IPS-20b (cell line): ENCODE measurements around the gene NAA25.
"Not testable (repeated sequence)": the region's sequence is repeated elsewhere in the genome, so short reads cannot be mapped to it uniquely, and the experiment has no call there.

Source experiments
- H3K27ac ChIP-seq: one replicate; pipeline ENCODE4 v1.5.1; 2013; ENCODE audit warnings: low read length
- H3K27me3 ChIP-seq: 2 replicates; pipeline ENCODE4 v1.6.1; 2013; ENCODE audit warnings: mild to moderate bottlenecking, low read length, inconsistent platforms; ENCODE audit not compliant: insufficient read depth
- H3K36me3 ChIP-seq: 2 replicates; pipeline ENCODE4 v1.6.1; 2013; ENCODE audit warnings: low read depth, mild to moderate bottlenecking, inconsistent platforms, low read length, moderate library complexity; ENCODE audit not compliant: insufficient read depth
- H3K4me1 ChIP-seq: 2 replicates; pipeline ENCODE4 v1.6.1; 2013; ENCODE audit warnings: mild to moderate bottlenecking, control low read depth, inconsistent platforms, low read length, moderate library complexity; ENCODE audit not compliant: insufficient read depth
- H3K4me3 ChIP-seq: 2 replicates; pipeline ENCODE4 v1.5.1; 2013; ENCODE audit warnings: mild to moderate bottlenecking, low read length, inconsistent platforms
- H3K9ac ChIP-seq: 2 replicates; pipeline ENCODE4 v1.6.1; 2013; ENCODE audit warnings: low read depth, mild to moderate bottlenecking, inconsistent platforms, low read length, moderate library complexity
- H3K9me3 ChIP-seq: 2 replicates; pipeline ENCODE4 v1.6.1; 2013; ENCODE audit warnings: mild to moderate bottlenecking, low read depth, low read length, inconsistent platforms; ENCODE audit not compliant: insufficient read depth

NAA25 gene

DNA sequence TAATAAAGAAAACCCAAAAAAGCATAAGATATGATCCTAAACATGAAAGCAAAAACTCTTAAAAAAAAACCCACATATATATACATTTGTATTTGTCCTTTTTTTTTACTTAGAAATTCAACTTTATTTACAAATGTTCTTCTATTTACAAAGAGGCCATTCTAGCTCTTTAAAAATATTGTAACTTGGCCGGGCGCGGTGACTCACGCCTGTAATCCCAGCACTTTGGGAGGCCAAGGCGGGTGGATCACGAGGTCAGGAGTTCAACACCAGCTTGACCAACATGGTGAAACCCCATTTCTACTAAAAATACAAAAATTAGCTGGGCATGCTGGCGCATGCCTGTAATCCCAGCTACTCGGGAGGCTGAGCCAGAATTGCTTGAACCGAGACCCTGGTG is 109.5 kb downstream of the NAA25 start:
- H3K9ac ChIP-seq, H3K27ac ChIP-seq, H3K4me1 ChIP-seq: not testable (repeated sequence)

DNA sequence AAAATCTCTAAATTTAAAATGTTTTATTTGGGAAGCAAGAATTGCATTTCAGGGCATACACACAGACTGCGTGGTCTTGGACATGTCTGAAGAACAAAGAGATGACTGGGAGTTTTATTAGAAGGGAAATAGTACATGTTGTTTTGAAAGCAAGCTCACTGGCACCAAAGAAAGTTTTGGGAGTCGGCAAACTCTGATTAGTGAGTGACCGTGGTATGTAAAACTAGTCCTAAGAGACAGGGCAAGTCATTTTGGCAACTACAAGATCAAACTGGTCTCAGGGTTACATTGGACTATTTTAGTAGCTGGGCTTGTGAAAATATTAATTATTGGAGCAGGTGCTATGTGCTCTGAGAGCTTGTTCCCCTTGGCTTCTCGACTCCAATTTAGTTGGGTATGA is 110.6 kb downstream of the NAA25 start:
- Histone ChIP-seq H3K4me1 (no peaks in the 10 kb centered on the region), H3K27ac (no peak overlapping the region), H3K4me3 (no peak overlapping the region), H3K9me3 (no peaks in the 10 kb centered on the region), H3K9ac (no peak overlapping the region), H3K27me3 (no peaks in the 10 kb centered on the region), H3K36me3 (no peaks in the 10 kb centered on the region)

More for the DNA sequence above, 109.5 kb downstream of the NAA25 start:
- H3K36me3 ChIP-seq, H3K9me3 ChIP-seq, H3K4me3 ChIP-seq, H3K27me3 ChIP-seq: not testable (repeated sequence)

DNA sequence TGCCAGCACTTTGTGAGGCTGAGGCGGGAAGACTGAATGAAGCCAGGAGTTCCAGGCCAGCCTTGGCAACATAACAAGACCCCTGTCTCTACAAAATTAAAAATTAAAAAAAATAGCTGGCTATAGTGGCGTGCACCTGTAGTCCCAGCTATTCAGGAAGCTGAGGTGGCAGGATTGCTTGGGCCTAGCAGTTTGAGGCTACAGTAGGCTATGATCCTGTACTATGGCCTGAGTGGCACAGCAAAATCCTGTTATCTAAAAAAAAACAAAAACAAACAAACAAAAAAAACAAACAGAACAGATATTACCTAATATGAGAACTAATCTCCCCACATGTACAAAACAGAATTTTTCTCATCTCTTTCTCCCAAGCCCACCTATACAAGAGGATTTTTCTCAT is 111.3 kb downstream of the NAA25 start:
- no peak overlapping the region for H3K27ac ChIP-seq
- no peaks in the 10 kb centered on the region for H3K36me3 ChIP-seq
- H3K9me3 ChIP-seq: no peaks in the 10 kb centered on the region
- H3K27me3 ChIP-seq: no peaks in the 10 kb centered on the region
- no peaks in the 10 kb centered on the region for H3K4me1 ChIP-seq
- H3K9ac ChIP-seq: no peak overlapping the region
- no peak overlapping the region for H3K4me3 ChIP-seq

DNA sequence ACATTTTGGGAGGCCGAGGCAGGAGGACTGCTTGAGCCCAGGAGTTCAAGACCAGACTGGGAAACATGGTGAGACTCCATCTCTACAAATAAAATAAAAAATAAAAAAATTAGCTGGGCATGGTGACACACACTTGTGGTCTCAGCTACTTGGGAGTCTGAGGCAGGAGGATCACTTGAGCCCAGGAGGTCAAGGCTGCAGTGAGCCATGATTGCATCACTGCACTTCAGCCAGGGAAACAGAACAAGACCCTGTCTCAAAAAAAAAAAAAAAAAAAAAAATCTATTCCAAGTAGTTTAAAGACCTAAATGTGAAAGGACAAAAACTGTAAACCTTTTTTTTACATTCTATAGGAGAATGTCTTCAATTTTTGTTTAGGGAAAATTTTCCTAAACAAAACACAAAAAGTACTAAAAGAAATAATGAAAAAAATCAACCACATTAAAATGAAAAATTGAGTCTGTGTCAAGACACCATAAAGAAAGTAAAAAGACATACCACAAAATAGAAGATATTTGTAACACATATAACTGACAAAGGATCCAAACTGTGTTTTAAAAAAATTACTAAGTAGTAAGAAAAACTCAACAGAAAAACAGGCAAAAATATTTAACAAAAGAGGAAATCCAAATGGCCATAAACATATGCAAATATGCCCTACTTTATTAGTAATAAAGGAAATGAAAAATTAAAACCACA is 112.7 kb downstream of the NAA25 start:
- H3K36me3 ChIP-seq: no peaks in the 10 kb centered on the region
- no peak overlapping the region for H3K4me3 ChIP-seq
- H3K27me3 ChIP-seq: no peaks in the 10 kb centered on the region
- no peak overlapping the region for H3K27ac ChIP-seq
- H3K9me3 ChIP-seq: no peaks in the 10 kb centered on the region
- H3K9ac ChIP-seq: no peak overlapping the region
- no peaks in the 10 kb centered on the region for H3K4me1 ChIP-seq

DNA sequence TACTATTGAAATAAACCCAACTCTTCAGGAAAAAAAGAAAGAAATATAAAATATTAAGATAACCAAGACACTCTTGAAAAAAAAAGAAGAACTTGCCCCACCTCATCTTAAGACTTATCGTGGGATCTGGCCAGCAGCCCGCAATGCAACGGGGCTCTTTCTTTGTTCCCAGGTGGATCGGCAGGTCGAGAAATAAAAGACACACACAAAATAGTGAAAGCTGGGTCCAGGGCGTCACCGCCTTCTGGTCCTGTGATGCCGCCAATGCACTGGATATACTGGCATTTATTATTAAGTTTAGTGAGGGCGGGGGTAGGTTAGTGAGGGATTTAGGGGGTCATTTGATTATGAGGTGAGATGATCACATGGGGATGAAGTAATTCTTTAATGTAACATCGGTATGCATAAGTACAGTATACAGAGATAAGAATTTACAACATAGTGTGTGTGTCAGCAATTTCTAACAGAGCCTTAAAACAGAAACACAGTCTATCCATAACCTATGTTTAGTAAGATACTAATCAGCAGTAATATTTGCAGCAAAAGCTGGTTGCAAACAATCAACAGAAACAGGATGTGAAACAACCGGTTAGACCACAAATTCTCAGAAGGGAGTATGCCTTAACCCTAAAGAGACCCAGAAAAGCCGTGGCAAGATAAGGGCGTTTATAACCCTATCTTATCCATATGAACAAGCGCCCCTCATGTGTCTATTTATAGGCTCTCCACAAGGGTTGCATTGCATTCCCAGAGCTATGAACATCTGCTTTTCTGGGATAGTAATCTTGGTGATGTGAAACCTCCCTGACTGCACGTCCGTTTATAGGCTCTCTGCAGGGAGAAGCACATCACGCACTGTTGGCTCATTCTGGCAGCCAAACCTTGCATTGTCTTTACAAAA is 114.1 kb downstream of the NAA25 start:
- not testable (repeated sequence) for H3K27ac ChIP-seq, H3K4me3 ChIP-seq, H3K36me3 ChIP-seq, H3K27me3 ChIP-seq, H3K4me1 ChIP-seq, H3K9me3 ChIP-seq, H3K9ac ChIP-seq

DNA sequence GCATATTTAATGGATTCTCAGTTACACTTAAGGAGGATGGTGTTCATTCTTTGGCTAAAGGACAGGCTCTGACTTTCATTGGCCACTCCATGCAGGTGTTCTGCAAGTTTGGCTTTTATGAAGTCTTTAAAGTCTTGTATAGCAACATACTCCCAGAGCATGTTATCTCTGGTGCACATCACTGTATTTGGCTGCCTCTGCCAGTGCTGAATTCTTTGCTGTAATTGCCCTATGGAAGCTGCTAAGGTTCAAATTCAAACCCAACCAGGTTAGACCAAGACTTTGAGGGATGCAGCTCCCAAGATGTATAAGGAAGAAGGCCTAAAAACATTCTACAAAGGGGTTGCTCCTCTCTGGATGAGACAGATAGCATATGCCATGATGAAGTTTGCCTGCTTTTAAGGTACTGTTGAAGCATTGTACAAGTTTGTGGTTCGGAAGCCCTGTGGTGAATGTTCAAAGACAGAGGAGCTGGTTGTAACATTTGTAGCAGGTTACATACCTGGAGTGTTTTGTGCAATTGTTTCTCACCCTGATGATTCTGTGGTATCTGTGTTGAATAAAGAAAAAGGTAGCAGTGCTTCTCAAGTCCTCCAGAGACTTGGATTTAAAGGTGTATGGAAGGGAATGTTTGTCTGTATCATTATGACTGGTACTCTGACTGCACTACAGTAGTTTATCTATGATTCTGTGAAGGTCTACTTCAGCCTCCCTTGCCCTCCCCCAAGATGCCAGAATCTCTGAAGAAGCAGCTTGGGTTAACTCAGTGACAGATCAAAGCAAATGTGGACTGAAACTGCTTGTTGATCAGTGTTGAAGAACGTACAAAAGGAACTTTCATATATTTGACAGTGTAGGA is 115.1 kb downstream of the NAA25 start:
- Histone ChIP-seq H3K9me3 (no peaks in the 10 kb centered on the region), H3K27ac (no peak overlapping the region), H3K9ac (no peak overlapping the region), H3K27me3 (no peaks in the 10 kb centered on the region), H3K4me3 (no peak overlapping the region), H3K36me3 (no peaks in the 10 kb centered on the region), H3K4me1 (no peaks in the 10 kb centered on the region)

DNA sequence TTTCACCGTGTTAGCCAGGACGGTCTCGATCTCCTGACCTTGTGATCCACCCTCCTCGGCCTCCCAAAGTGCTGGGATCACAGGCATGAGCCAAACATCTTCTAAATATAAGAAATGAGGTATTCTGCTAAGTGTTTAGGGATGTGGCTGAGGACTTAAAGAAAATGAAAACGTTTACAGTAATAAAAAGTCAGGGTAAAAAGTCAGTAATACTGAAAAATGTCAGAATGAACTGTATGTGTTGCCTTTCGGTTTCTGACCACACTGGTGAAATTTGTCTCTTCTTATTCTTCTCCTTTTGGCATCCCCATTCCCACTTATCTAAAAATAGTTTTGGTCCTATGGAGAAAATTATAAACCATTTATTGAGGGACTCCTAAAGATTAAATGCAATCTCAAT is 116.1 kb downstream of the NAA25 start:
- Histone ChIP-seq H3K4me3 (no peak overlapping the region), H3K27me3 (no peaks in the 10 kb centered on the region), H3K9me3 (no peaks in the 10 kb centered on the region), H3K4me1 (no peaks in the 10 kb centered on the region), H3K9ac (no peak overlapping the region), H3K36me3 (no peaks in the 10 kb centered on the region), H3K27ac (no peak overlapping the region)

DNA sequence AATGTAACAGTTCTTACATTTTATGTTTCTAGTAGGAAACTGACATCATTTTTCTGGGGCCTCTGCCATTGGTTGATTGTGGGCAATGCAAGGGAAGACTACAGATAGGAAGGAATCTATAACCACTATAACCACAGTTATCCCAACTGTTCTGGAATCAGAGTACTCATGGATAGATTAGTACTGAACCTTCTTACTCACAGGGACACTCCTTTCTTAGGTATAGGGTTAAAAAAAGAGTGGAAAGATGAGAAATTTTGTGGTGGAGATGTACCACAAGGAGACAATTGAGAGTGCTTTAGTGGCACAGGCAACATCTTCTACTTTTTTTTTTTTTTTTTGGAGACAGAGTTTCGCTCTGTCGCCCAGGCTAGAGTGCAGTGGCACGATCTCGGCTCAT is 116.6 kb downstream of the NAA25 start:
- H3K4me1 ChIP-seq: no peaks in the 10 kb centered on the region
- no peak overlapping the region for H3K27ac ChIP-seq
- no peak overlapping the region for H3K4me3 ChIP-seq
- no peaks in the 10 kb centered on the region for H3K36me3 ChIP-seq
- H3K9ac ChIP-seq: no peak overlapping the region
- no peaks in the 10 kb centered on the region for H3K27me3 ChIP-seq
- H3K9me3 ChIP-seq: no peaks in the 10 kb centered on the region

DNA sequence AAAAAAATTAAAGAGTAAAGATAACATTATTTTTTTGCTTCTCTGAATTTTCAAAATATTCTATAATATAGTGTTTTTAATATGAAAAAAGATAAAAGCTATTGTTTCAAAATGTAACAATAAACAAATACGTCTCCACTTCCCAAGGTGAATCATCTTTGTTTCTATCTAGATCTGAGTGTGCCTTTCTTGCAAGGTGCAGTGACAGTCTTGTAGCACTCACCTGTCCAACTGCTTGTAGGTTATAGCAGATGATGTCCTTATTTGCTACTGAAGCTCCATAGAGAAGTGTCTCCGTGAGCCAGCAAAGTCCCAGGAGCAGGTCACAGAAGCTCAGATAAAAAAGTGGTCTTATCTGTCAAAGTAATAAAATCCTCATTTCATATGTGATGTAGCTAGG is 117.0 kb downstream of the NAA25 start:
- Histone ChIP-seq H3K9me3 (no peaks in the 10 kb centered on the region), H3K4me3 (no peak overlapping the region), H3K9ac (no peak overlapping the region), H3K27ac (no peak overlapping the region), H3K27me3 (no peaks in the 10 kb centered on the region), H3K36me3 (no peaks in the 10 kb centered on the region), H3K4me1 (no peaks in the 10 kb centered on the region)

DNA sequence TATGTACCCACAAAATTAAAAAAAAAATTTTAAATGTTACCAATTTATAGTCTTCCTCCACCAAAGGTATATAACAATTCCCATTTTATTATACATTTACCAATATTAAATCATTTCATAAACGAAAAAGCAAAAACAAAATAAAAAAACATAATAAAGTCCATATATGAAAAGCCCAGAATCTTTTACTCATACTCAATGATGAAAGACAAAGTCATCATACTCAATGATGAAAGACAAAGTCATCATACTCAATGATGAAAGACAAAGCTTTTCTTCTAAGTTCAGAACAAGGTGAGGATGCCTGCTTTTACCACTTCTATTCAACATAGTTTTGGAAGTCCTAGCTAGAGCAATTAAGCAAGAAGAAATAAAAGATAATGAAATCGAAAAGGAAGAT is 123.8 kb downstream of the NAA25 start:
- Histone ChIP-seq H3K9ac (no peak overlapping the region), H3K4me1 (no peaks in the 10 kb centered on the region), H3K27me3 (no peaks in the 10 kb centered on the region), H3K36me3 (no peaks in the 10 kb centered on the region), H3K27ac (no peak overlapping the region), H3K4me3 (no peak overlapping the region), H3K9me3 (no peaks in the 10 kb centered on the region)

DNA sequence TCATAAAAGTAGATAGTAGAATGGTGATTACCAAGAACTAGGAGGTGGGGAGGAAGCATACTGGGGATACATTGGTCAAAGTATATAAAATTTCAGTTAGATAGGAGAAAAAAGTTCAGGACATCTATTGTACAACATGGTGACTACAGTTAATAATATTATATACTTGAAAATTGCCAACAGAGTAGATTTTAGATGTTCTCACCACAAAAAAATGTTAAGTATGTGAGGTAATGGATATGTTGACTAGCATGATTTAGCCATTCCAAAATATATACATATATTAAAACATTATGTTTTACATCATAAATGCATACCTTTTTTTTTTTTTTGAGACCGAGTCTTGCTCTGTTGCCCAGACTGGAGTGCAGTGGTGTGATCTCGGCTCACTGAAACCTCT is 126.6 kb downstream of the NAA25 start:
- Histone ChIP-seq H3K27ac (no peak overlapping the region), H3K9me3 (no peaks in the 10 kb centered on the region), H3K27me3 (no peaks in the 10 kb centered on the region), H3K4me1 (no peaks in the 10 kb centered on the region), H3K4me3 (no peak overlapping the region), H3K36me3 (no peaks in the 10 kb centered on the region), H3K9ac (no peak overlapping the region)
